HCT116 (cell line): ENCODE measurements around the gene EGFL7. TPM values are rescaled to one million over a fixed set of nuclear protein-coding genes. Genes with fewer than 3 reads are reported as not detected.
"Not testable (repeated sequence)": the region's sequence is repeated elsewhere in the genome, so short reads cannot be mapped to it uniquely, and the experiment has no call there.

ENCODE experiments used
- ATAC-seq: fragments of 200-7000 bp; cut with Tn5 transposase; 2 replicates; pipeline ENCODE4 v1.9.1; 2020; ENCODE audit warnings: mild to moderate bottlenecking, moderate library complexity
- BruUV-seq: library from RNA; stranded (reverse); fragments of 400-500 nt; replicated peaks from 2 replicates; lab custom pipeline; 2021; lab: Mats Ljungman, UMichigan
- CTCF ChIA-PET: fragments of 300-600 bp; sonication (Branson Sonifier 250); formaldehyde crosslinking; loops from one replicate; lab custom pipeline; 2021; ENCODE audit warnings: antibody characterized with exemption; lab: Charles Lee
- POLR2A ChIA-PET: fragments of 300-600, 350-600 bp; sonication (Branson Sonifier 250); formaldehyde crosslinking; loops from one replicate; lab custom pipeline; 2021; ENCODE audit warnings: antibody characterized with exemption; lab: Charles Lee
- RAD21 ChIA-PET, 2 experiments: fragments of 300-600 bp; sonication (Branson Sonifier 250); formaldehyde crosslinking; loops; one replicate each; lab custom pipeline; 2023; ENCODE audit warnings: low total read pairs in 2 of 2; ENCODE audit not compliant: uncharacterized antibody in 2 of 2, unreplicated experiment in 2 of 2, low non-redundant PET in 1 of 2; lab: Charles Lee
- DNase-seq: peaks from one replicate; pipeline ENCODE4 v3.0.0-alpha.2; 2010; ENCODE audit warnings: low read depth, low spot score
- H2AFZ ChIP-seq: fragments of 200-600 bp; shearing (Covaris generic), sonication (generic); 2 replicates; pipeline ENCODE4 v1.6.1; 2017; ENCODE audit warnings: low read depth, mixed run types, mixed read lengths, antibody characterized with exemption, low read length; ENCODE audit not compliant: poor library complexity, severe bottlenecking
- H3K27ac ChIP-seq: 2 replicates; pipeline ENCODE4 v1.5.1; 2012; ENCODE audit warnings: low read depth, low read length
- H3K27me3 ChIP-seq: fragments of 200-600 bp; sonication (generic); 2 replicates; pipeline ENCODE4 v1.6.1; 2016; ENCODE audit warnings: mixed run types, low read length, mixed read lengths; ENCODE audit not compliant: insufficient read depth
- H3K36me3 ChIP-seq, 2 experiments: fragments of 200-500 bp in 1 of 2; fragments of 200-600 bp in 1 of 2; sonication (Bioruptor generic) in 1 of 2; sonication (generic) in 1 of 2; 2 replicates each; pipeline versions ENCODE4 v1.5.1 to v1.6.1; 2014 to 2016; ENCODE audit warnings: low read length in 2 of 2, inconsistent platforms in 1 of 2, mixed read lengths in 1 of 2, mixed run types in 1 of 2; ENCODE audit not compliant: insufficient read depth in 2 of 2, control insufficient read depth in 1 of 2
- H3K4me1 ChIP-seq, 2 experiments: fragments of 200-600 bp in 1 of 2; sonication (generic) in 1 of 2; 2 replicates each; pipeline versions ENCODE4 v1.5.1 to v1.6.1; 2012 to 2017; ENCODE audit warnings: low read length in 2 of 2, inconsistent platforms in 1 of 2, mild to moderate bottlenecking in 1 of 2, mixed read lengths in 1 of 2, mixed run types in 1 of 2, moderate library complexity in 1 of 2; ENCODE audit not compliant: insufficient read depth in 2 of 2, control insufficient read depth in 1 of 2
- H3K4me2 ChIP-seq: fragments of 200-600 bp; sonication (generic); 2 replicates; pipeline ENCODE4 v1.6.1; 2017; ENCODE audit warnings: mixed run types, low read length, mixed read lengths
- H3K4me3 ChIP-seq, 2 experiments: fragments of 200-600 bp in 1 of 2; sonication (generic) in 1 of 2; replicated peaks in 1 of 2; 2 replicates each; pipeline ENCODE4 v1.5.1; 2011 to 2016; ENCODE audit warnings: low read length in 2 of 2, control low read depth in 1 of 2, low read depth in 1 of 2, mild to moderate bottlenecking in 1 of 2, mixed read lengths in 1 of 2, mixed run types in 1 of 2
- H3K79me2 ChIP-seq: fragments of 200-600 bp; sonication (generic); 2 replicates; pipeline ENCODE4 v1.6.1; 2017; ENCODE audit warnings: mild to moderate bottlenecking, mixed run types, low read length, moderate library complexity, mixed read lengths; ENCODE audit not compliant: insufficient read depth
- H3K9ac ChIP-seq: fragments of 200-600 bp; sonication (generic); 2 replicates; pipeline ENCODE4 v1.6.1; 2016; ENCODE audit warnings: low read length, mixed read lengths
- H3K9me2 ChIP-seq: fragments of 200-600 bp; sonication (generic), shearing (Covaris generic); 2 replicates; pipeline ENCODE4 v1.6.1; 2017; ENCODE audit warnings: mixed run types, mild to moderate bottlenecking, moderate library complexity; ENCODE audit not compliant: insufficient read depth
- H3K9me3 ChIP-seq, 2 experiments: fragments of 200-500 bp in 1 of 2; fragments of 200-600 bp in 1 of 2; sonication (Bioruptor generic) in 1 of 2; sonication (generic) in 1 of 2; 2 replicates each; pipeline ENCODE4 v1.6.1; 2014 to 2017; ENCODE audit warnings: low read length in 2 of 2, mixed read lengths in 2 of 2, inconsistent platforms in 1 of 2, low read depth in 1 of 2, mild to moderate bottlenecking in 1 of 2, mixed run types in 1 of 2, moderate library complexity in 1 of 2; ENCODE audit not compliant: control insufficient read depth in 1 of 2, insufficient read depth in 1 of 2
- H4K20me1 ChIP-seq: fragments of 200-600 bp; sonication (generic), shearing (Covaris generic); 2 replicates; pipeline ENCODE4 v1.6.1; 2017; ENCODE audit warnings: mixed run types, mild to moderate bottlenecking, moderate library complexity; ENCODE audit not compliant: insufficient read depth
- EZH2 ChIP-seq: fragments of 200-600 bp; sonication (generic); IDR thresholded peaks from 2 replicates; pipeline ENCODE4 v1.6.1; 2017; ENCODE audit warnings: antibody characterized with exemption, mixed run types
- JUND ChIP-seq: IDR thresholded peaks from 2 replicates; pipeline ENCODE4 v1.6.1; 2012
- intact Hi-C: fragments of 100-400 bp; cut with micrococcal nuclease; formaldehyde crosslinking; loops from 2 replicates; pipeline ENCODE4 v1.10.0; 2022
- total RNA-seq: library from RNA; stranded (reverse); gene quantifications from one replicate; pipeline ENCODE4 v1.2.1, GENCODE V29; 2021; ENCODE audit not compliant: unreplicated experiment

The EGFL7 gene
- total RNA-seq, 1 experiment from 2014 or later: 82.0 TPM

GRCh38 chr9:136710543-136710942 is 47.8 kb downstream of the EGFL7 start:
- ChIA-PET CTCF (no interaction called here), RAD21 (no interaction called here), POLR2A (interaction anchor here (0.9 kb wide), 2 partner anchors 16 to 19 kb away, joined by 3 to 5 read pairs; no protein-coding TSS in a partner anchor)
- Histone ChIP-seq H3K36me3 (no peaks in the 10 kb centered on the region), H3K9me3 (no peaks in the 10 kb centered on the region), H4K20me1 (no peaks in the 10 kb centered on the region), H3K79me2 (no peaks in the 10 kb centered on the region; the same call in 1 of the 2 replicates), H3K9me2 (no peaks in the 10 kb centered on the region), H3K27me3 (no peaks in the 10 kb centered on the region), H3K4me1 (peaks cover 15 to 40% of the 10 kb centered on the region in 2 experiments), H3K9ac (no peak overlapping the region), H3K27ac (no peak overlapping the region), H2AFZ (no peak overlapping the region), H3K4me2 (no peak overlapping the region), H3K4me3 (no peak overlapping the region)
- no TSS peak for BruUV-seq
- intact Hi-C loops: no loop called here
- no peak for TF ChIP-seq EZH2
- ATAC-seq: no peak
- DNase-seq: no peak

GRCh38 chr9:136711219-136711648 is 48.5 kb downstream of the EGFL7 start:
- H3K4me3 ChIP-seq, BruUV-seq, H3K9me2 ChIP-seq, H3K79me2 ChIP-seq, H3K36me3 ChIP-seq, intact Hi-C loops, H2AFZ ChIP-seq, H3K27me3 ChIP-seq, H3K9me3 ChIP-seq, DNase-seq, RAD21 ChIA-PET, CTCF ChIA-PET, H4K20me1 ChIP-seq: not testable (repeated sequence)
- peak overlapping the region; percentile 82 for H3K4me2 ChIP-seq
- peak; percentile 52 for TF ChIP-seq JUND
- TF ChIP-seq, all 23 proteins: peak for 1; not testable (repeated sequence) for 22
- POLR2A ChIA-PET: interaction anchor here (0.9 kb wide), 2 partner anchors 15 to 18 kb away, joined by 3 to 5 read pairs; no protein-coding TSS in a partner anchor
- peak overlapping the region; percentile 74; the same call in 1 of the 2 replicates for H3K27ac ChIP-seq
- not testable (repeated sequence) for H3K9ac ChIP-seq
- peaks cover 15 to 37% of the 10 kb centered on the region in 2 experiments for H3K4me1 ChIP-seq
- peak; percentile 31; the same call in 1 of the 2 replicates for ATAC-seq
